Caco-2 (cell line): ENCODE results near the gene SNCB. TPM values are rescaled to one million over a fixed set of nuclear protein-coding genes. Genes with fewer than 3 reads are reported as not detected.

Experiments
- BruUV-seq: library from RNA; stranded (reverse); fragments of 400-500 nt; replicated peaks from 2 replicates; lab custom pipeline; 2021; lab: Mats Ljungman, UMichigan
- CTCF ChIA-PET: fragments of 300-600 bp; sonication (Branson Sonifier 250); formaldehyde crosslinking; loops from one replicate; lab custom pipeline; 2022; ENCODE audit warnings: antibody characterized with exemption; lab: Charles Lee
- POLR2A ChIA-PET: fragments of 300-600 bp; sonication (Branson Sonifier 250); formaldehyde crosslinking; loops from one replicate; lab custom pipeline; 2022; ENCODE audit warnings: antibody characterized with exemption; lab: Charles Lee
- DNase-seq, 2 experiments: peaks; one replicate each; pipeline versions ENCODE4 v3.0.0 to v3.0.0-alpha.2; 2020 to 2022
- H3K27me3 ChIP-seq: replicated peaks from 2 replicates; pipeline ENCODE4 v1.6.0; 2011; ENCODE audit warnings: low read length; ENCODE audit not compliant: control insufficient read depth, insufficient read depth
- H3K36me3 ChIP-seq: 2 replicates; pipeline ENCODE4 v1.5.1; 2011; ENCODE audit warnings: low read length; ENCODE audit not compliant: control insufficient read depth, insufficient read depth
- H3K4me1 ChIP-seq: fragments of 250-450 bp; sonication (Bioruptor Pico); 2 replicates; pipeline ENCODE4 v1.5.1; 2020; ENCODE audit warnings: mild to moderate bottlenecking
- H3K4me3 ChIP-seq: 2 replicates; pipeline ENCODE4 v1.5.1; 2011; ENCODE audit warnings: low read depth, mild to moderate bottlenecking, control low read depth, low read length
- H3K9me3 ChIP-seq: fragments of 250-450 bp; sonication (Bioruptor Pico); 2 replicates; pipeline ENCODE4 v1.5.1; 2020; ENCODE audit warnings: mild to moderate bottlenecking, moderate library complexity
- H3K27ac Mint-ChIP-seq: one replicate; pipeline ENCODE4 v1.8.0; 2022; ENCODE audit warnings: mixed read lengths; ENCODE audit not compliant: unreplicated experiment
- H3K27me3 Mint-ChIP-seq: one replicate; pipeline ENCODE4 v1.8.0; 2022; ENCODE audit warnings: mixed read lengths; ENCODE audit not compliant: insufficient read depth, unreplicated experiment
- H3K36me3 Mint-ChIP-seq: one replicate; pipeline ENCODE4 v1.8.0; 2022; ENCODE audit warnings: mild to moderate bottlenecking, mixed read lengths; ENCODE audit not compliant: insufficient read depth, unreplicated experiment
- H3K4me1 Mint-ChIP-seq: one replicate; pipeline ENCODE4 v1.8.0; 2022; ENCODE audit warnings: low read depth, mixed read lengths; ENCODE audit not compliant: unreplicated experiment
- H3K4me3 Mint-ChIP-seq: one replicate; pipeline ENCODE4 v1.8.0; 2022; ENCODE audit warnings: mild to moderate bottlenecking, moderate library complexity, mixed read lengths; ENCODE audit not compliant: unreplicated experiment
- H3K9me3 Mint-ChIP-seq: one replicate; pipeline ENCODE4 v1.8.0; 2022; ENCODE audit warnings: mixed read lengths; ENCODE audit not compliant: unreplicated experiment
- CTCF ChIP-seq, 2 experiments: fragments of 200-600 bp in 1 of 2; IDR thresholded peaks; 1 replicate in 1 of 2; 2 replicates in 1 of 2; pipeline versions ENCODE4 v1.5.1 to v1.8.0; 2011 to 2022; ENCODE audit warnings: antibody characterized with exemption in 1 of 2, control low read depth in 1 of 2, inconsistent platforms in 1 of 2, low read depth in 1 of 2, low read length in 1 of 2, mild to moderate bottlenecking in 1 of 2, moderate library complexity in 1 of 2; ENCODE audit not compliant: insufficient read depth in 1 of 2, severe bottlenecking in 1 of 2, unreplicated experiment in 1 of 2
- intact Hi-C: fragments of 100-400 bp; cut with micrococcal nuclease; formaldehyde crosslinking; loops from one replicate; pipeline ENCODE4 v1.10.0; 2022; ENCODE audit not compliant: unreplicated experiment
- total RNA-seq: library from RNA; stranded (reverse); gene quantifications from 2 replicates; pipeline ENCODE4 v1.2.3, GENCODE V29; 2022

The SNCB gene
- total RNA-seq, 1 experiment from 2014 or later, result not detected

GRCh38 chr5:176663566-176663965 lies 33.2 kb upstream of the SNCB start:
- Mint-ChIP-seq H3K36me3 (no peaks in the 10 kb centered on the region), H3K9me3 (no peaks in the 10 kb centered on the region), H3K4me1 (no peaks in the 10 kb centered on the region), H3K27me3 (peaks cover 11% of the 10 kb centered on the region), H3K27ac (no peak overlapping the region), H3K4me3 (no peak overlapping the region)
- DNase-seq, result no peak
- ChIA-PET CTCF (no interaction called here), POLR2A (no interaction called here)
- no peak overlapping the region for H3K4me3 ChIP-seq
- no peak for TF ChIP-seq CTCF (IDR thresholded peaks at IDR 0.05; ENCODE audit: insufficient read depth in 1 of 2, low read depth in 1 of 2, low read length in 1 of 2, severe bottlenecking in 1 of 2, unreplicated experiment in 1 of 2)
- no peaks in the 10 kb centered on the region for H3K4me1 ChIP-seq
- H3K9me3 ChIP-seq, result no peaks in the 10 kb centered on the region
- H3K36me3 ChIP-seq, result no peaks in the 10 kb centered on the region
- intact Hi-C loops, result loop anchor here (5.0 kb wide), 2 partner anchors 149 to 449 kb away; partner anchors contain the start of gene UNC5A
- no peaks in the 10 kb centered on the region for H3K27me3 ChIP-seq
- BruUV-seq, result no TSS peak

GRCh38 chr5:176662371-176663333 lies 32.3 kb upstream of the SNCB start:
- Histone ChIP-seq H3K4me1 (no peaks in the 10 kb centered on the region), H3K27me3 (no peaks in the 10 kb centered on the region), H3K4me3 (no peak overlapping the region), H3K9me3 (no peaks in the 10 kb centered on the region), H3K36me3 (no peaks in the 10 kb centered on the region)
- no peak for TF ChIP-seq CTCF (IDR thresholded peaks at IDR 0.05; ENCODE audit: insufficient read depth in 1 of 2, low read depth in 1 of 2, low read length in 1 of 2, severe bottlenecking in 1 of 2, unreplicated experiment in 1 of 2)
- POLR2A ChIA-PET, result no interaction called here
- Mint-ChIP-seq H3K9me3 (no peaks in the 10 kb centered on the region), H3K4me1 (no peaks in the 10 kb centered on the region), H3K27me3 (peaks cover 11% of the 10 kb centered on the region), H3K36me3 (no peaks in the 10 kb centered on the region), H3K4me3 (no peak overlapping the region), H3K27ac (no peak overlapping the region)
- intact Hi-C loops, result loop anchor here (5.0 kb wide), 2 partner anchors 150 to 450 kb away; partner anchors contain the start of gene UNC5A
- BruUV-seq, result no TSS peak
- no peak for DNase-seq
- CTCF ChIA-PET, result no interaction called here

- Histone ChIP-seq H3K4me3 (no peak overlapping the region), H3K36me3 (no peaks in the 10 kb centered on the region), H3K4me1 (no peaks in the 10 kb centered on the region), H3K9me3 (no peaks in the 10 kb centered on the region), H3K27me3 (no peaks in the 10 kb centered on the region)
- intact Hi-C loops, result loop anchor here (2.0 to 5.0 kb wide), 3 partner anchors 151 to 451 kb away; partner anchors contain the start of gene UNC5A
- DNase-seq, result no peak
- ChIA-PET CTCF (interaction anchor here (0.7 to 2.2 kb wide), 13 partner anchors 8 to 932 kb away, joined by 3 to 34 read pairs (median 8); partner anchors contain the start of genes RNF44 and TSPAN17), POLR2A (no interaction called here)
- Mint-ChIP-seq H3K9me3 (no peaks in the 10 kb centered on the region), H3K36me3 (no peaks in the 10 kb centered on the region), H3K4me3 (no peak overlapping the region), H3K4me1 (no peaks in the 10 kb centered on the region), H3K27ac (no peak overlapping the region), H3K27me3 (peaks cover 6% of the 10 kb centered on the region)
- no TSS peak for BruUV-seq
- no peak for TF ChIP-seq CTCF (IDR thresholded peaks at IDR 0.05; ENCODE audit: insufficient read depth in 1 of 2, low read depth in 1 of 2, low read length in 1 of 2, severe bottlenecking in 1 of 2, unreplicated experiment in 1 of 2)
Observed at GRCh38 chr5:176661676-176662075, 31.3 kb upstream of the SNCB start.
